ENCODE results near the gene ERG28. TPM values are rescaled to one million over a fixed set of nuclear protein-coding genes. Genes with fewer than 3 reads are reported as not detected.

Gene ERG28
- total RNA-seq, 1 experiment from 2014 or later, result 29.1 TPM

- Histone ChIP-seq H2AFZ (ENCODE audit: low read length) (no peak overlapping the region), H3K4me1 (ENCODE audit: insufficient read depth, low read length) (peaks cover 16% of the 10 kb centered on the region), H3K4ac (ENCODE audit: low read depth, low read length) (no peak overlapping the region), H2AK5ac (ENCODE audit: insufficient read length, low read length) (no peak overlapping the region), H3K9ac (ENCODE audit: extremely low read depth, insufficient read length, low read length) (no peak overlapping the region), H2BK5ac (ENCODE audit: insufficient read length, low read length) (no peak overlapping the region), H3K18ac (ENCODE audit: insufficient read length, low read depth, low read length) (peak overlapping the region; percentile 11), H3K23me2 (ENCODE audit: insufficient read length, low read depth, low read length, poor library complexity, severe bottlenecking) (no peaks in the 10 kb centered on the region), H3K23ac (ENCODE audit: insufficient read length, low read depth, low read length) (no peak overlapping the region), H3K27me3 (ENCODE audit: insufficient read depth, low read length) (no peaks in the 10 kb centered on the region), H3K56ac (ENCODE audit: insufficient read length, low read depth, low read length) (no peak overlapping the region), H2BK20ac (ENCODE audit: low read depth, low read length, poor library complexity, severe bottlenecking) (no peak overlapping the region), H2BK15ac (ENCODE audit: low read depth, low read length) (no peak overlapping the region), H2BK12ac (ENCODE audit: insufficient read length, low read depth, low read length) (no peak overlapping the region), H3K14ac (ENCODE audit: insufficient read depth, low read length) (no peak overlapping the region), H3K79me2 (ENCODE audit: insufficient read depth, low read length) (no peaks in the 10 kb centered on the region), H3K79me1 (ENCODE audit: insufficient read depth, low read depth, low read length, poor library complexity, severe bottlenecking) (no peaks in the 10 kb centered on the region), H3K4me2 (ENCODE audit: insufficient read depth, insufficient read length, low read length) (peak overlapping the region; percentile 27), H2BK120ac (ENCODE audit: low read depth, low read length, poor library complexity, severe bottlenecking) (no peak overlapping the region), H4K91ac (ENCODE audit: insufficient read length, low read depth, low read length) (no peak overlapping the region), H3K9me3 (ENCODE audit: control insufficient read depth, low read depth, low read length) (no peaks in the 10 kb centered on the region), H4K5ac (ENCODE audit: insufficient read length, low read depth, low read length) (no peak overlapping the region), H4K8ac (replicated peaks; ENCODE audit: insufficient read length, low read depth, low read length) (no peak overlapping the region), H3K27ac (ENCODE audit: insufficient read length, low read depth, low read length) (peak overlapping the region; percentile 84), H3T11ph (ENCODE audit: low read length) (no peak overlapping the region), H4K20me1 (ENCODE audit: control insufficient read depth, insufficient read depth, insufficient read length) (no peaks in the 10 kb centered on the region)
- DNase-seq, result peak; percentile 70
- no peaks in the 10 kb centered on the region for H3K9me3 Mint-ChIP-seq
- no peak for TF ChIP-seq CTCF (conservative IDR thresholded peaks at IDR 0.05)
- WGBS (ENCODE audit: extremely low coverage, insufficient read length, low lambda C conversion rate), result no CpG with 5 or more reads among the region's 5 CpGs
- no peaks in the 10 kb centered on the region for H3K27me3 Mint-ChIP-seq (ENCODE audit: low read depth)
- peak overlapping the region; percentile 92 to 99 (median 96) for H3K27ac Mint-ChIP-seq
- peaks cover 46 to 50% of the 10 kb centered on the region in 2 experiments for H3K4me1 Mint-ChIP-seq
- peak overlapping the region; percentile 52 to 72 for H3K4me3 Mint-ChIP-seq
- H3K36me3 Mint-ChIP-seq (ENCODE audit: insufficient read depth in 1 of 3, low read depth in 3 of 3), result no peaks in the 10 kb centered on the region; a peak in 1 of 7 replicates
Measured at GRCh38 chr14:75631453-75631831, 29.2 kb downstream of the ERG28 start.
